GM19238 (cell line): ENCODE measurements around the gene PNO1.
A peak's percentile ranks its signal among the peaks of the same experiment; 100 is the strongest.
"Not testable (repeated sequence)": the region's sequence is repeated elsewhere in the genome, so short reads cannot be mapped to it uniquely, and the experiment has no call there.

Source experiments
- DNase-seq: peaks from one replicate; pipeline ENCODE4 v3.0.0; 2011; ENCODE audit warnings: low spot score; ENCODE audit not compliant: insufficient read length

PNO1 gene

DNA sequence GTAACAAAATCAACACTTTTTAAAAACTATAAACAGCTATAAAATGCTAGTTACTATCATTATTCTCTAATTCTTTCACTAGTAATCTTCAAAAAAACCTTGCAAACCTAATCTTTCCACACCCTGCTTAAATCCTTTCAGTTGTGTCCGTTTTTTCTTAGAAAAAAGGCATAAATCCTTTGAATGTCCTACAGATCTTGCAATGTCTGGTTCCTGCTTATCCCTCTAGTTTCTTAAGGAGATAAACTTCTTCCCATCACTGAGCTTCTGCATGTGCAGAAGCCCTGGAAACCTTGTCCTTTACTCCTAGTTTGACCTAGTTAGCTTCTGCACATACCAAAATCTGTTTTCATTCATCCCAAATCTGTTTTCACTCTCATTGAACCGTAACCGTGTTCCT lies 1.3 kb upstream of the PNO1 start:
- no peak for DNase-seq

DNA sequence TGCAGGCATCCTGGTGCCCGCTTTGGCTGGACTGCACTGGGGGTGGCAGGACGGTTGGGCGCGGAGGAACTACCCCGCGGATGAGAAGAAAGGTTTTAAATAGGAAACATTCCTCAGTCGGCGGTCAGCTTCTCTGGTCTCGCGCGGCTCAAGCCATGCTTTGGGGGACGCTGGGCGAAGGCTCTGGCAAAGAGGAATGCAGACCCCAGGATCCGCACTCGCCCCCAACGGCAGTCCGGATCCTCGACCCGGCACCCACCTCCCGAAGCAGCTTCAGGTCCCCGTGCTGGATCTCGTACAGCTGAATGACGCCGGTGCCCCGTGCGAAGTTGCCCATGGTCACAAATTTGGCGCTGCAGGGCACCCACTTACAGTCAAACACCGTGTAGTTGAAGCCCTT lies 686 bp upstream of the PNO1 start:
- no peak for DNase-seq

DNA sequence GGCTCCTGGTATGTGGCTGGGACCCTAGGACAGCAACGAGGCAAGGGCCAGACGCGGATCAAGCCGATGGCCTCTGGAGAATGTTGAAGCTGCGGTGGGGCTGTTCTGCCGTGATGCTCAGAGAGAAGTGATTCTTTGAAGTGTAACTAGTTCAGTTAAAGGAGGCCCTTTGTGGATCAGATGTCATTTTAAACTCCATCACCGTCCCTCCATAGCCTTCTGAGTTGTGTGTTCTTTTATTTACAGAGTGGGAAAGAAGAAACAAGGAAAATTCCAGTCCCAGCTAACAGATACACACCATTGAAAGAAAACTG lies 403 bp downstream of the PNO1 start:
- no peak for DNase-seq

DNA sequence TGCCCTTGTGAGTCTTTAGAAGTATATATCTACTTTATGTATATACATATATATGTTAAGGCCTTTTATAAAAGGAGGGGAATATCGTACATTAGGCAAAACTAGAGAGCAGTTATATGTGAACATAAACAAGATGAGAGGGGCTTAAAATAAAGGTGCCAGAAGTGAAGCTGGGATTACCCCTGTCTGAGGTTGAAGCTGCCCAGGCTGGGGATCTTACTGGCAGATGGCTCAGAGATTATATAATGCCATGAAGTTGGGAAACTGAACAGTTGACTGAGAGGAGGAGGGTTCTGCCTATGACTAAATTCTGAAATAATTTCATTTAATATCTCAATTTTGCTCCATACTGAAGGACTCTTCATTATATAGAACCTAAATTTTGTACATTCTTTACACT lies 6.0 kb downstream of the PNO1 start:
- no peak for DNase-seq

DNA sequence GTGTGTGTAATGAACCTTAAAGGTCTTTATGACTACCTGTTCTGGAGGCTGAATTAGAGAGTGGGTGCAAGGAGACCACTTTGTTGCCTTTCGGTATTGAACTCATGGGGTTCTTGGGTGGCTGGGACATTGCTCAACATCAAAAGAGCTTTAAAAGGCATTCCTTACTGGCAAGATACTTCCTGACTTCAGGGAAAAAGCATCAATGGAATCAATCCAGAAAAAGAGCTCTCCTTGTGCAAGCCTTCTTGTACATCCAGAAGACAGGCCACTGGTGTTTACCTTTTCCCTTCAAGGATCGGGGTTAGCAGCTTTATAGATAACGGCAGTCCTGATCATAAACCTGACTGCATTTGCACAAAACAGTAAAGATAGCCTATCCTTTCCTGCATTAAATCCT lies 9.5 kb downstream of the PNO1 start:
- no peak for DNase-seq

DNA sequence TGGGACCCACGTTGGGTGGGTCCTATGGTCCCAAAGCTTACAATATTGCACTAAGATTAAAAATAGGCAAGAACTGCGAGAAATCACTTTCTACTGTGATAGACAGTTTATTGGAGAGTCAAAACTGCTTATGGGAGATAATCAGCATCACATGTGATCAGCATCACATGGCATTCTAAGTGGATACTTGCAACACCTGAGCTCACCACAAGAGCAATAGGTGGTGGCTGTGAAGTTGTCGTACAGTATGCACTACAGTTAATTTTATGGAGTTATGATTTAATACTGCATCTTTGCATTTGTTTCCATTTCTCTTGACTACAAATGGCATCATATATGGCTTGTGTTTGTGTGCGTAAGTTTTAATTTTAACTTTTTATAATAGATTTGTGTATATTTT lies 11.6 kb downstream of the PNO1 start:
- no peak for DNase-seq

DNA sequence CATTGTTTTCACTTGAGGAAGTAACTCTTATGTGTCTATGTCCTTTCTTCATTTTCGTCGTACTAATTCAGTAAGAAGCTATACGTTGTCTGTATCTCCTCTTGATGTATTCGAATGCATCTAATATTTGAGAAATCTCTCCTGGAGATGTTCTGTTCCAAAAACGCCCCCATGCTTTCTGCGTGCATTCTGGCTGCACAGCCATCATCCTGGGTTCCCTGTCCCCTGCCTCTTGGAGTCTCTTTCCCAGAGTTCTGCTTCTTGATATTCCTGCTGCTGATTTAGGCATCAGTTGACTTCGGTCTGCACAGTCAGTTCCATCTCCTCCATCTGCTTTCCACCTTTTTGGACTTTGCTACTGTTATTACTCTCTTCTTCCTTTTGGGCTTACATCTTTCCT lies 13.5 kb downstream of the PNO1 start:
- no peak for DNase-seq

DNA sequence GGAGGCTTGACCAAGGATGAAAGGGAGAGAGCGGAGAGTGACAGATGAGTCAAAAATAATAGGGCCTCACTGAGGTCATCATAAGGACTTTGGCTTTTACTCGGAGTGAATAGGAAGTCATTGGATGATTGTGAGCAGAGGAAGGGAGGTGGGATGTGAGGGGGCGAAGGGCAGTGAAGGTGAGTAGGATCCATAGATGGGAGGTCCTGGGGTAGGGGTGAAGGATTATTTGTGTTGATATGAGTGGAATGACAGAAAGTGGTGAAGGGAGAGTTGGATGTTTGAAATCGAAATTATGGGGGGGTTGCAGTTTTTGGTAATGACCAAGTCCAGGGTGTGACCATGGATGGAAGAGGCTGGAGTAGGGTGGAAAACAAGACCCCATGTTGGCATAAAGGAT lies 14.0 kb downstream of the PNO1 start:
- no peak for DNase-seq

DNA sequence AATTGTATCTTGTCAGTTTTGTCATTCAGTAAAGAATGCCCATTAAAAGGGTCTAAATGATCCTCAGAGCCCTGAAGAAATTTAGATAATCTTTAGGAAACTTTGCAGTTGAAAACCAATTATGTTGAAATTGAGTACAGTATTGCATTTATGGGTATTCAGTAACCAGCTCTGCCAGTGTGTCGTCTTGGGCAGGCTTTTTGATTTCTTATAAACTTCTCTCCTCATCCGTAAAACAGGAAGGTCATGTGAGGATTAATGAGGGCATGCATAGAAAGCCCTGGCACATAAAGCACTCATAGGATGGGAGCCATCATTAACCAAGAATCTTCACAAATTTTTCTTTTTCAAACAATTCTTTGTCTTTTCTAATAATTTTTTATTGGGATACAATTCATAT lies 14.8 kb downstream of the PNO1 start:
- no peak for DNase-seq

DNA sequence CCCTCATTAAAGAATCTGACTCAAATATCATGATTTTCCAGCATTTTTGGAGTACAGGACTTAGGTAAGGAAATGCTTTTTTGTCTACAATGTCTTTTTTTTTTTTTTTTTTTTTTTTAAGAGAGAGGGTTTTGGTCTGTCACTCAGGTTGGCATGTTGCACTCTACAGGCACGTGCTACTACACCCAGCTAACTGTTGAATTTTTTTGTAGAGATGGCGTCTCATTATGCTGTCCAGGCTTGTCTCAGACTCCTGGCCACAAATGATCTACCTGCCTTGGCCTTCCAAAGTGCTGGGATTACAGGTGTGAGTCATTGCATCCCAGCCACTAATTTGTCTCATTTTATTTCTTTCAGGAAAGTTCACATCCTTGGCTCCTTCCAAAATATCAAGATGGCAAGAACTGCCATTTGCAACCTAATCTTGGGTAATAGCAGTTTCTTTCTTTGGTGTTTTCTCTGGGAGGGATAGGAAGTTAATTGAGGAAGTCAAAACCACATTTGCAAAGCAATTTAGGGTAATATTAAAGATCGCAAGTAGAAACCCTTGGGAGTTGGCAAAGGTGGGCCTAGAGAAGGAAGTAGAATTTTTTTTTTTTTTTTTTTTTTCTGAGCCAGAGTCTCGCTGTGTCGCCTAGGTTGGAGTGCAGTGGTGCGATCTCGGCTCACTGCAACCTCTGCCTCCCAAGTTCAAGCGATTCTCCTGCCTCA lies 15.5 kb downstream of the PNO1 start:
- no peak for DNase-seq

DNA sequence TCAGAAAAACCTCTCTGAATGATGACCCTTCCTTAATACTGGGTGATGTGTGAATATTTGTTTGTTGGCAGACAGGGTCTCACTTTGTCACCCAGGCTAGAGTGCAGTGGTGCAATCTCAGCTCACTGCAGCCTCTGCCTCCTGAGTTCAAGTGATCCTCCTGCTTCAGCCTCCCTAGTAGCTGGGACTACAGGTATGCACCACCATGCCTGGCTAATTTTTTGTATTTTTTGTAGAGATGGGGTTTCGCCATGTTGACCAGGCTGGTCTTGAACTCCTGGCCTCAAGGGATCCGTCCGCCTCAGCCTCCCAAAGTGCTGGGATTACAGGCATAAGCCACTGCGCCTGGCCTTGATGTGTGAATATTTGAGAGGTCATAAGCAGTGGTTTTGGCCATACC lies 17.5 kb downstream of the PNO1 start:
- not testable (repeated sequence) for DNase-seq

DNA sequence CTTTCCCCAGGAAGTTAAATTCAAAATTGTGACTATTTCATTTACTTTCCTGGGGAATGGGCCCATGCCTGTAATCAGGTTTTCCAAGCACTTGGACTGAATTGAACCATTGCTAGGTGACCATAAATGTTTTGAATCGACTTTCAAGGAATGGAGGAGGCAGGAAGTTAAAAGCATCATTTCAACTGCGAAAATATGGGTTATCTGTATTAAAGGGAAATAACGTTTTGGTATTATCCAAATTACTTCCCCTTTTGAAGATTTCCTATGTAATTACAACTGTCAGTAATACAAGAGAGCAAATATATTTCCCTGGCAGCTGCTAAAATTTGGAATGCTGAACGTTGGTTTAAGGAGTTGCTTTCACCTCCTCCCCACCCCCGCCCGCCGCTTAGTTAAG lies 19.0 kb downstream of the PNO1 start:
- no peak for DNase-seq

DNA sequence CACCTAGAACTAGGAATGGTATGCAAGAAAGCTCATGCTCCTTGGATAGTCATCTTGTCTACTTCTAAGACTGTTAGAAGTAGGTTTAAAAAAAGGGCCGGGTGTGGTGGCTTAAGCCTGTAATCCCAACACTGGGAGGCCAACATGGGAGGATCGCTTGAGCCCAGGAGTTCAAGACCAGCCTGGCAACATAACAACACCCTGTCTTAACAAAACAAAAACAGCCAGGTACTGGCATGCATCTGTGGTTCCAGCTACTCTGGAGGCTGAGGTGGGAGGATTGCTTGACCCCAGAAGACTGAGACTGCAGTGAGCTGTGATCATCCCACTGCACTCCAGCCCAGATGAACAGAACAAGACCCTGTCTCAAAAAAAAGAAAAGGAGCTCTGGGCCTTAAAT lies 19.9 kb downstream of the PNO1 start:
- no peak for DNase-seq

DNA sequence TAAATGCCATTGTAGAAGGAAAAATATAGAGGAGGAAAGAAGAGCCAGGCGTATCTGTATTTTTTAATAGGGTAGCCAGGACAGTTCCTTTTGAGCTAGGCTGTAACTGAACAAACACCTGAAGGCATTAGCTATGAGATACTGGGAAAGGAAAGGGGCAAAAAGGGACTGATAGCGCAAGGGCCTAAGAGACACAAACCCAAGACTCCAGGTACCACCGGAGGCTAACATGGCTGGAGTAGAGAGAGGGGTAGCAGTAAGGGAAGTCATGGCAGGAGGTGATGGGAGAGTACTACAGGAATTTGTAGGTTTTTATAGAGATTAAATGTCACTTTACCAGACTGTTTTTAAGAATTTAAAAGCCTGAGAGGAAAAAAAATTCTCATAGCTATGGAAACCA lies 20.7 kb downstream of the PNO1 start:
- DNase-seq: no peak

DNA sequence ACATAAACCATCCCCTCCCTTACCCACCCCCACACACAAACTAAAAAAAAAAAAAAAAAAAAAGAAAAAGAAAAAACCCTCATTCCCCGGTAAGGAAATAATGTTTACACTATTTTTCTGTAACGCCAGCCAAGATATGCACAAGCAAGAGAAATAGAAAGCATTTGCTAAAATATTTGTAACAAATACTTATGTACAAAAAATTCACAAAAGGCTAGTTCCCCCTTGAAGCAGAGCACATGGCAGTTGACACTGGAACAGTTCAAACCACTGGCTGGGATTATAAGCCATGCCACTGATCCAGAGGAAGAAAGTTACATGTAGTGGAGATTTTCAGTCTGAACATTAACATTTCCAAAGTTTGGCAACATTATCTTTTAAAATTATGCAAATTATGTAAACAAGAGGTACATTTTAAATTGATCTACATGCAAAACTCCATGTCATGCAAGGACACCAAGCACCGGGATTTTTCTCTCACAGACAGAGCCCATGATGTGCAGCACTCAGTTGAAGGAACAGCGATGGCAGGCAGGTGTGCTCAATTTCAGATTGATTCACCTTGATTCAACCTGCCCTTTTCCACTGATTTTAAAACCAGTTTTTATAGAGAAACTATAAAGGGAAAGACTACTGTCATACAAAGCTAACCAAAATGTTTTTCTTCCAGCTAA lies 21.4 kb downstream of the PNO1 start:
- no peak for DNase-seq

DNA sequence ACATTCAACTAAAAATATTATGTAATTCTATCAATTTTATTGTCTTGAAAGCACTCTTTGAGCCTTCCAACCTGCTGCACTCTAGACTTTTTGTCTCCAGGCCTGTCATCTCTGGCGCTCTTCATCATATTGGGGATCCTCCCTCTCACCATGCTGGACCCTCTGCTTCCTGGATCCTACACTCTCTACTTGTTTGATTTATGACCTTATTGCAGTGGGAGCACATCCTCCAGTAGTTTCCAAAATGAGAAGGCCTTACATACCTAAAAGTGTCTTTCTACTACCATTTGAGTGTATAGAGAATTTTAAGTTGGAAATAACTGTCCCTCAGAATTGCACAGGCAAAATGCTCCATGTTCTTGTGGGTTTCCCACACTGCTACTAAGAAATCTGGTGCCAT lies 25.2 kb downstream of the PNO1 start:
- no peak for DNase-seq

DNA sequence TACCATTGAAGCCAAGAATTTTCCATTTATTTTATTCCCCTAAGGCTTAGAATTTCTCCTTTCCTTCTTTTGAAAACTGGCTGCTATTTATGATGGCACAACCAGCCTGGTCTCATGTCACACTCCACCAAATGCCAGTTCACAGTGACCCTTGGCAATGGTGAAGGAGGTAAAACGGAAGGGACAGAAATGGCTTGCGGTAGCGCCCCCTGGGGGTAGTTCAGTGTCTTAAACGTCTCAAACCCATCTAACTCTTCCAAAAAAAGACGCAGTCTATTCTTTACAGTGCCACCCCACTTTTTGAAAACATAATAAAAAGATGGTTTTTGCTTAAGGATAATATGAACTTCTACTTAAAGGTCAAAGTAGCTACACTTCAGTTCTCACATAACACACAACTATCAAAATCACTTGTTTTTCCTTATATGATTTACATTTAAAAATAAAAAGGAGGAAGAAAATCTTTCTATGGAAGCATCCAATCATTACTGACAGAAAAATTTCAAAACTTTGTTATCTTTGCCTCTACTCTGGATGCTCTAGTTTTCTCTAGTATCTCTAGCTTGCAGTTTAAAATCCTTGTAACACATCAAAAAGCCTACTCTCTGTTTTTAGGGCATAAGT lies 28.0 kb downstream of the PNO1 start:
- DNase-seq: peak; percentile 22

DNA sequence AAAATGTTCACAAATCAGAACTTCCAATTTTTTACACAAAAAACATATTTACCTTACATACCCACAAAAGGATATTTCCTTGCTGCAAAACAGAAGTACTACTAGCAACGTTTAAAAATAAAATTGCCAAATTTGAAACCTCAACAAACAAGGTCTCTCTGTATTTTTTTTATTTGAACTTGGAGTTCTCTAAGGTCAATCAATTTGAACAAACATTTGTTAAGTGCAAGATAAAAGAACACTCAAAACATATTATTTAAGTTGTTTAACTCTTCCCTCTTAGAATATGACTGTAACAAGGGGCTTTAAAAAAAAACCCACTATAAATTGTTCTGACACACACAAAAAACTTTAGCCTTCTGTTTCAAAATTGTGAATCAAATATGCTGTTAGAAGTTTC lies 29.6 kb downstream of the PNO1 start:
- DNase-seq: no peak

DNA sequence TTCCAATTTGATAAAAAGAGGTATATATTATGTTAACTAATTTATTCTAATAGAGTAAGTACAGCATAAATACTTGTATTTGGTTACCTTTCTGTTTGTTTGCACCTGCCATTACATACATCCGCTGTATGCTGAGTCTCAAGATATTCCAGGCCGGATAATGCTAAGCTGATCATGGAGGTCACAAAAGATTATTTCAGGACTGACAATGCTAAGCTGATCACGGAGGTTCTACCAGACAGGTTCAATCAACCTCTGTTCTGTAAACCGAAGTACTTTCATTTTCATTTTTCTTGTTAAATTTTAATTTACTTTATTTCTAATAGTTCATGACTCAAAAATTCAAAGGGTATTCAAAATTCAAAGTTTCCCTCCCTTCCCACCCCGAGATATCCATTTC lies 31.1 kb downstream of the PNO1 start:
- peak; percentile 7 for DNase-seq

DNA sequence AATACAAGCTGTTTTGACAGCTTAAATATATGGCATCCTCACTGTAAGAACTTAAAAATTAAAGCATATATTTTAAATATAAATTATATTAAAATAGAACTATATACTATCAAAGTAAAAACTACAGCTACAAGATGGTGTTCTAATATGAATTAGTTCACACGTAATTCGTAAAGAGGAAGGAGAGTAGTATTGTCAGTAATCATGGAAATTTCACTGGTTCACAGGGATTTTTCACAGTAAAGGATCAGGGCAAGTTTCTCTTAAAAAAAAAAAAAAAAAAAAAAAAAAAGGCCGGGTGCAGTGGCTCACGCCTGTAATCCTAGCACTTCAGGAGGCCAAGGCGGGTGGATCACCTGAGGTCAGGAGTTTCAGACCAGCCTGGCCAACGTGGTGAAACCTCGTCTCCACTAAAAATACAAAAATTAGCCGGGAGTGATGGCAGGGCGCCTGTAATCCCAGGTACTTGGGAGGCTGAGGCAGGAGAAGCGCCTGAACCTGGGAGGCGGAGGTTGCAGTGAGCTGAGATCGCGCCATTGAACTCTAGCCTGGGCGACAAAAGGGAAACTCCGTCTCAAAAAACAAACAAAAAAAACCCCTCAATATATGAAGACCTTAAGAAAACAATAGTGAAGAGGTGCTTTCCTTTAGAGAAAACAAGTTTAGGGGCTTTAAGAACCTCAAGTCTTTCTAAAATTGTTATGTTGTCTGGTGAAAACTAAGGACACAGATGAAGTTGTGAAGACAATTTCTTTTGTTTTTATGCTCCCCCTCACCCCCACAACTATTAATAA lies 32.5 kb downstream of the PNO1 start:
- DNase-seq: no peak

DNA sequence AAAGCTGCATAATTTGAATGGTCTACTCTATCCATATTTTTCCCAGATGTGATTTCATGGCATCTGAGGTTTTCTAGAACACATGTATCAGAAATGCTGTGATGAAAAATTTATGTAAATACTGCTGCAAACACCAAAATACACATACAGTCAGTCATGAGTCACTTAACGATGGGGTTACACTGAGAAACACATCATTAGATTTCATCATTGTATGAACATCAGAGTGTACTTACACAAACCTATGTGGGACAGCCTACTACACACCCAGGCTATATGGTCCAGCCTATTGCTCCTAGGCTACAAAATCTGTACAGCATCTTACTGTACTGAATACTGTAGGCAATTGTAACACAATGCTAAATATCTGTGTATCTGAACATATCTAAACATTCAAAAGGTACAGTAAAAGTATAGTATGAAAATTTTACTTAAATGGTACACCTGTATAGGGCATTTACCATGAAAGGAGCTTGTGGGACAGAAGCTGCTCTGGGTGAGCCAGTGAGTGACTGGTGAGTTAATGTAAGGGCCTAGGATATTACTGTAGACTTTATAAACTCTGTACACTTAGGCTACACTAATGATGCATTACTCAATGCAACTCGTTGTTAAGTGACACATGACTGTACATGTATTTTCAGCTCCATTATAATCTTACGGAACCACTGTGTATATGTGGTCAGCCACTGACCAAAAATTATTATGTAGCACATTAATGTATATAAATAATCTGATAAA lies 33.5 kb downstream of the PNO1 start:
- DNase-seq: no peak

DNA sequence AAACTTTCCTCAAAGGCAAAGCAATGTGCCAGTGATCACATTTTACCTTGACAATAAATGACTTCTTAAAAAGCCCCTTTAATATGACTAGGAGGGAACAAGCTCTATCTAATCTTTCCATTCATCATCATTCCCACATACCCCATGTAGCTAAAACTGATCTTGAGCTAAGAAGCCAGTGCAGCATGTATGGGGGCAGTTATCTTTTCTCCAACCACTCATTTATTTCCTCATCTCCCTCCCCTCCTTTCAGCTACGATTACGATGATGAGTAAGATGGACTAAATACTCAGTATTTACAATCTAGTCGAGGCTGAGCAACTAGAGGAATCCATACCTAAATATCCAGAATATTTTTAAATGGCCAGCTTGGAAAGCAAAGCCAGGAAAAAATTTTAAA lies 35.5 kb downstream of the PNO1 start:
- DNase-seq: no peak
